Neural cell (in vitro differentiated cells): ENCODE data around the gene ACTR1A. TPM values are rescaled to one million over a fixed set of nuclear protein-coding genes. Genes with fewer than 3 reads are reported as not detected.
A peak's percentile ranks its signal among the peaks of the same experiment; 100 is the strongest.

ENCODE experiments used
- H2AFZ ChIP-seq: fragments of 200-600, 300-800 bp; sonication (generic), shearing (Covaris generic); 2 replicates; pipeline ENCODE4 v1.6.0; 2014; ENCODE audit warnings: low read depth, mild to moderate bottlenecking, antibody characterized with exemption, low read length, moderate library complexity
- H3F3A ChIP-seq: fragments of 200-600 bp; shearing (Covaris generic); 2 replicates; pipeline ENCODE4 v1.6.1; 2016; ENCODE audit warnings: mild to moderate bottlenecking, moderate library complexity, mixed read lengths, antibody characterized with exemption, low read length; ENCODE audit not compliant: insufficient read depth, poor library complexity, severe bottlenecking
- H3K27ac ChIP-seq: fragments of 200-600, 300-800 bp; sonication (generic), shearing (Covaris generic); 2 replicates; pipeline ENCODE4 v1.5.1; 2014; ENCODE audit warnings: mild to moderate bottlenecking, low read length, moderate library complexity
- H3K27me3 ChIP-seq: fragments of 300-800, 200-600 bp; sonication (generic), shearing (Covaris generic); 2 replicates; pipeline ENCODE4 v1.6.0; 2014; ENCODE audit warnings: mild to moderate bottlenecking, low read depth, low read length, moderate library complexity; ENCODE audit not compliant: insufficient read depth
- H3K36me3 ChIP-seq: fragments of 300-800, 200-600 bp; sonication (generic), shearing (Covaris generic); 2 replicates; pipeline ENCODE4 v1.5.1; 2014; ENCODE audit warnings: mild to moderate bottlenecking, antibody characterized with exemption, low read length, moderate library complexity; ENCODE audit not compliant: insufficient read depth
- H3K4me2 ChIP-seq: fragments of 300-800, 200-600 bp; sonication (generic), shearing (Covaris generic); 2 replicates; pipeline ENCODE4 v1.6.0; 2014; ENCODE audit warnings: mild to moderate bottlenecking, low read length
- H3K4me3 ChIP-seq: fragments of 300-800, 200-600 bp; sonication (generic), shearing (Covaris generic); 2 replicates; pipeline ENCODE4 v1.5.1; 2014; ENCODE audit warnings: mild to moderate bottlenecking, low read length, moderate library complexity
- H3K79me2 ChIP-seq: fragments of 200-600 bp; shearing (Covaris generic); replicated peaks from 2 replicates; pipeline ENCODE4 v1.6.0; 2014; ENCODE audit warnings: mild to moderate bottlenecking, low read length, moderate library complexity; ENCODE audit not compliant: insufficient read depth
- H3K9ac ChIP-seq: fragments of 300-800, 200-600 bp; sonication (generic), shearing (Covaris generic); 2 replicates; pipeline ENCODE4 v1.6.1; 2016; ENCODE audit warnings: mild to moderate bottlenecking, low read length, mixed read lengths
- H3K9me2 ChIP-seq: fragments of 200-600 bp; shearing (Covaris generic); 2 replicates; pipeline ENCODE4 v1.6.1; 2016; ENCODE audit warnings: mild to moderate bottlenecking, low read length, mixed read lengths; ENCODE audit not compliant: insufficient read depth
- H3K9me3 ChIP-seq: fragments of 200-600, 300-800 bp; sonication (generic), shearing (Covaris generic); 2 replicates; pipeline ENCODE4 v1.6.1; 2016; ENCODE audit warnings: mild to moderate bottlenecking, mixed run types, low read length, moderate library complexity, mixed read lengths
- H4K20me1 ChIP-seq: fragments of 200-600 bp; shearing (Covaris generic); 2 replicates; pipeline ENCODE4 v1.6.1; 2016; ENCODE audit warnings: mild to moderate bottlenecking, mixed run types; ENCODE audit not compliant: insufficient read depth
- CTCF ChIP-seq: fragments of 450-650 bp; IDR thresholded peaks from 2 replicates; pipeline ENCODE4 v1.5.1; 2014; ENCODE audit warnings: antibody characterized with exemption, mild to moderate bottlenecking, moderate library complexity; ENCODE audit not compliant: poor library complexity, severe bottlenecking
- EP300 ChIP-seq: fragments of 450-650 bp; conservative IDR thresholded peaks from 2 replicates; pipeline ENCODE4 v1.6.1; 2014; ENCODE audit warnings: antibody characterized with exemption, mild to moderate bottlenecking, moderate library complexity; ENCODE audit not compliant: poor library complexity, severe bottlenecking
- EZH2 ChIP-seq: fragments of 200-600, 300-800 bp; shearing (Covaris generic), sonication (generic); IDR thresholded peaks from 2 replicates; pipeline ENCODE4 v1.6.1; 2014; ENCODE audit warnings: antibody characterized with exemption, low read length, borderline replicate concordance, mild to moderate bottlenecking; ENCODE audit not compliant: insufficient read depth, poor library complexity, severe bottlenecking
- MXI1 ChIP-seq: fragments of 450-650 bp; conservative IDR thresholded peaks from 2 replicates; pipeline ENCODE4 v1.6.1; 2014; ENCODE audit warnings: antibody characterized with exemption, mild to moderate bottlenecking; ENCODE audit not compliant: poor library complexity, severe bottlenecking
- POLR2AphosphoS5 ChIP-seq: IDR thresholded peaks from 2 replicates; pipeline ENCODE4 v1.6.1; 2012
- RAD21 ChIP-seq: fragments of 450-650 bp; conservative IDR thresholded peaks from 2 replicates; pipeline ENCODE4 v1.6.1; 2014; ENCODE audit warnings: antibody characterized with exemption, mild to moderate bottlenecking, moderate library complexity
- REST ChIP-seq: IDR thresholded peaks from 2 replicates; pipeline ENCODE4 v1.6.1; 2012; ENCODE audit warnings: borderline replicate concordance
- SMC3 ChIP-seq: fragments of 450-650 bp; conservative IDR thresholded peaks from 2 replicates; pipeline ENCODE4 v1.6.1; 2014; ENCODE audit warnings: antibody characterized with exemption, mild to moderate bottlenecking, moderate library complexity; ENCODE audit not compliant: poor library complexity
- TAF1 ChIP-seq: IDR thresholded peaks from 2 replicates; pipeline ENCODE4 v1.6.1; 2012; ENCODE audit warnings: low read depth
- polyA plus RNA-seq: library from polyadenylated mRNA; depleted of rRNA; stranded (reverse); fragments of >200 nt; gene quantifications from 2 replicates; pipeline ENCODE4 v1.2.3, GENCODE V29; 2014
- small RNA-seq, 3 experiments: library from RNA; depleted of rRNA; stranded (forward); fragments of <200 nt; gene quantifications; one replicate each; pipeline ENCODE3, GENCODE V24; 2012

The ACTR1A gene
- polyA plus RNA-seq, 1 donor from 2014 or later: 316 TPM

GRCh38 chr10:102431452-102432124 is 70.9 kb downstream of the ACTR1A start:
- H3K27ac ChIP-seq: peak overlapping the region; percentile 71
- TF ChIP-seq SMC3: no peak
- TF ChIP-seq POLR2AphosphoS5: no peak
- no peak for TF ChIP-seq REST
- peak; percentile 1 for TF ChIP-seq MXI1
- peaks cover 10% of the 10 kb centered on the region for H3K79me2 ChIP-seq

GRCh38 chr10:102429468-102429867 is 73.0 kb downstream of the ACTR1A start:
- Histone ChIP-seq H3K36me3 (no peaks in the 10 kb centered on the region), H3F3A (no peaks in the 10 kb centered on the region), H3K4me2 (no peak overlapping the region)

More at GRCh38 chr10:102431452-102432124, 70.9 kb downstream of the ACTR1A start:
- Histone ChIP-seq H3K4me2 (peak overlapping the region; percentile 98), H3K9me2 (no peaks in the 10 kb centered on the region), H3K9me3 (no peaks in the 10 kb centered on the region), H4K20me1 (no peaks in the 10 kb centered on the region), H3K9ac (peak overlapping the region; percentile 91), H3K36me3 (no peaks in the 10 kb centered on the region), H2AFZ (peak overlapping the region; percentile 56), H3K27me3 (peaks cover 10% of the 10 kb centered on the region), H3F3A (no peaks in the 10 kb centered on the region), H3K4me3 (peak overlapping the region; percentile 91)

More at GRCh38 chr10:102429468-102429867, 73.0 kb downstream of the ACTR1A start:
- Histone ChIP-seq H3K9me3 (no peaks in the 10 kb centered on the region), H4K20me1 (no peaks in the 10 kb centered on the region), H2AFZ (no peak overlapping the region), H3K9ac (no peak overlapping the region), H3K4me3 (no peak overlapping the region), H3K9me2 (no peaks in the 10 kb centered on the region), H3K79me2 (peaks cover 10% of the 10 kb centered on the region), H3K27ac (no peak overlapping the region), H3K27me3 (peaks cover 3% of the 10 kb centered on the region)
- TF ChIP-seq MXI1 (no peak), POLR2AphosphoS5 (no peak), REST (no peak), CTCF (no peak), SMC3 (no peak), EZH2 (no peak), TAF1 (no peak), EP300 (no peak), RAD21 (no peak)

Small RNA genes within 50 kb of the gene (small RNA-seq; reads per million reads assigned to genes)
- gene MIR146B: 89.5 to 119 (median 101) reads per million in 3 experiments

Other genes with a start within 250 kb of the ACTR1A start
- gene NFKB2, start 107.0 kb downstream of the ACTR1A start, polyA plus RNA-seq: 0.30 and 0.34 TPM in 2 replicates
- 68.8 and 84.3 TPM in 2 replicates for gene PSD, start 83.9 kb downstream of the ACTR1A start, polyA plus RNA-seq
- 27.5 and 37.8 TPM in 2 replicates for gene FBXL15, start 81.9 kb downstream of the ACTR1A start, polyA plus RNA-seq
- 169 and 194 TPM in 2 replicates for gene CUEDC2, start 70.1 kb downstream of the ACTR1A start, polyA plus RNA-seq
- not detected in 2 replicates for gene C10orf95, start 51.2 kb downstream of the ACTR1A start, polyA plus RNA-seq
- gene SUFU, start 1.3 kb upstream of the ACTR1A start, polyA plus RNA-seq: 4.8 and 5.4 TPM in 2 replicates
- 47.5 and 59.2 TPM in 2 replicates for gene TRIM8, start 141.8 kb upstream of the ACTR1A start, polyA plus RNA-seq
- gene ARL3, start 211.7 kb upstream of the ACTR1A start, polyA plus RNA-seq: 51.9 and 56.0 TPM in 2 replicates
- gene SFXN2, start 211.9 kb upstream of the ACTR1A start, polyA plus RNA-seq: 14.9 and 16.0 TPM in 2 replicates
- gene WBP1L, start 241.2 kb upstream of the ACTR1A start, polyA plus RNA-seq: 20.8 and 22.2 TPM in 2 replicates